Measurements from ENCODE around the gene CNKSR3.

The CNKSR3 gene

GRCh38 chr6:154381548-154381947 lies 128.9 kb downstream of the CNKSR3 start:
- no peak overlapping the region for H3K4me3 ChIP-seq (ENCODE audit: low read depth, low read length)
- no peak for TF ChIP-seq CTCF (IDR thresholded peaks at IDR 0.05; ENCODE audit: control insufficient read depth, extremely low read depth, insufficient read depth)
- no peak for DNase-seq (ENCODE audit: low read depth)

GRCh38 chr6:154380741-154381140 lies 129.7 kb downstream of the CNKSR3 start:
- DNase-seq (ENCODE audit: low read depth), result no peak
- no peak for TF ChIP-seq CTCF (IDR thresholded peaks at IDR 0.05; ENCODE audit: control insufficient read depth, extremely low read depth, insufficient read depth)
- H3K4me3 ChIP-seq (ENCODE audit: low read depth, low read length), result no peak overlapping the region

GRCh38 chr6:154379585-154379984 lies 130.9 kb downstream of the CNKSR3 start:
- TF ChIP-seq CTCF (IDR thresholded peaks at IDR 0.05; ENCODE audit: control insufficient read depth, extremely low read depth, insufficient read depth), result no peak
- no peak for DNase-seq (ENCODE audit: low read depth)

GRCh38 chr6:154378518-154378917 lies 132.0 kb downstream of the CNKSR3 start:
- H3K4me3 ChIP-seq (ENCODE audit: low read depth, low read length), result no peak overlapping the region
- DNase-seq (ENCODE audit: low read depth), result no peak
- no peak for TF ChIP-seq CTCF (IDR thresholded peaks at IDR 0.05; ENCODE audit: control insufficient read depth, extremely low read depth, insufficient read depth)

More at GRCh38 chr6:154379585-154379984, 130.9 kb downstream of the CNKSR3 start:
- no peak overlapping the region for H3K4me3 ChIP-seq (ENCODE audit: low read depth, low read length)

GRCh38 chr6:154377726-154378125 lies 132.8 kb downstream of the CNKSR3 start:
- H3K4me3 ChIP-seq (ENCODE audit: low read depth, low read length), result no peak overlapping the region
- DNase-seq (ENCODE audit: low read depth), result no peak
- no peak for TF ChIP-seq CTCF (IDR thresholded peaks at IDR 0.05; ENCODE audit: control insufficient read depth, extremely low read depth, insufficient read depth)

- H3K4me3 ChIP-seq (ENCODE audit: low read depth, low read length), result no peak overlapping the region
- TF ChIP-seq CTCF (IDR thresholded peaks at IDR 0.05; ENCODE audit: control insufficient read depth, extremely low read depth, insufficient read depth), result no peak
- no peak for DNase-seq (ENCODE audit: low read depth)
These were observed 136.5 kb downstream of the CNKSR3 start for GRCh38 chr6:154373971-154374370.

GRCh38 chr6:154371281-154371680 lies 139.2 kb downstream of the CNKSR3 start:
- TF ChIP-seq CTCF (IDR thresholded peaks at IDR 0.05; ENCODE audit: control insufficient read depth, extremely low read depth, insufficient read depth), result no peak
- DNase-seq (ENCODE audit: low read depth), result no peak
- no peak overlapping the region for H3K4me3 ChIP-seq (ENCODE audit: low read depth, low read length)

All from LNCaP clone FGC (cell line).